Measurements from ENCODE around the gene PDIA4.

The PDIA4 gene

DNA sequence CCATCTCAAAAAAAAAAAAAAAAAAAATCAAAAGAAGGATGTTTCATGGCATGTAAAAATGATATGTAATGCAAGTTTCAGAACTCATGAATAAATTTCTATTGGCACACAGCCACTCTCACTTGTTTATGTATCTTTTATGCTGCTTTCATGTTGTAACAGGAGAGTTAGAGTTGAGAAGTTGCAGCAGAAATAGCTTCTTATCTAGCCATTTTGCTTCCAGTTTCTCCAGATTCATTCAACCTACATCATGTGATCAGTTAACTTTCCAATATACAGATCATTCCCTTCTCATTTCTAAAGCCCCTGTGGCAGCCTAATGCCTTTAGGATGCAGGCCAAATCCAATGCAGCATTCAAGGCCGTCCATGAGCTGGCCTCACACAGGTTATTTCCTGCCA is 31.9 kb upstream of the PDIA4 start:
- ChIA-PET CTCF (interaction anchor here (0.6 to 1.9 kb wide), 2 partner anchors 9 to 55 kb away, joined by 3 to 10 read pairs; no protein-coding TSS in a partner anchor), POLR2A (no interaction called here)
- TF ChIP-seq, protein P1, sequence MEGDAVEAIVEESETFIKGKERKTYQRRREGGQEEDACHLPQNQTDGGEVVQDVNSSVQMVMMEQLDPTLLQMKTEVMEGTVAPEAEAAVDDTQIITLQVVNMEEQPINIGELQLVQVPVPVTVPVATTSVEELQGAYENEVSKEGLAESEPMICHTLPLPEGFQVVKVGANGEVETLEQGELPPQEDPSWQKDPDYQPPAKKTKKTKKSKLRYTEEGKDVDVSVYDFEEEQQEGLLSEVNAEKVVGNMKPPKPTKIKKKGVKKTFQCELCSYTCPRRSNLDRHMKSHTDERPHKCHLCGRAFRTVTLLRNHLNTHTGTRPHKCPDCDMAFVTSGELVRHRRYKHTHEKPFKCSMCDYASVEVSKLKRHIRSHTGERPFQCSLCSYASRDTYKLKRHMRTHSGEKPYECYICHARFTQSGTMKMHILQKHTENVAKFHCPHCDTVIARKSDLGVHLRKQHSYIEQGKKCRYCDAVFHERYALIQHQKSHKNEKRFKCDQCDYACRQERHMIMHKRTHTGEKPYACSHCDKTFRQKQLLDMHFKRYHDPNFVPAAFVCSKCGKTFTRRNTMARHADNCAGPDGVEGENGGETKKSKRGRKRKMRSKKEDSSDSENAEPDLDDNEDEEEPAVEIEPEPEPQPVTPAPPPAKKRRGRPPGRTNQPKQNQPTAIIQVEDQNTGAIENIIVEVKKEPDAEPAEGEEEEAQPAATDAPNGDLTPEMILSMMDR (IDR thresholded peaks at IDR 0.05; ENCODE audit: insufficient read depth, low read length, missing control alignments) = no peak
- no peak overlapping the region for H3K4me3 ChIP-seq (ENCODE audit: low read depth, low read length)
- no peak for DNase-seq (ENCODE audit: low read depth, low spot score)

DNA sequence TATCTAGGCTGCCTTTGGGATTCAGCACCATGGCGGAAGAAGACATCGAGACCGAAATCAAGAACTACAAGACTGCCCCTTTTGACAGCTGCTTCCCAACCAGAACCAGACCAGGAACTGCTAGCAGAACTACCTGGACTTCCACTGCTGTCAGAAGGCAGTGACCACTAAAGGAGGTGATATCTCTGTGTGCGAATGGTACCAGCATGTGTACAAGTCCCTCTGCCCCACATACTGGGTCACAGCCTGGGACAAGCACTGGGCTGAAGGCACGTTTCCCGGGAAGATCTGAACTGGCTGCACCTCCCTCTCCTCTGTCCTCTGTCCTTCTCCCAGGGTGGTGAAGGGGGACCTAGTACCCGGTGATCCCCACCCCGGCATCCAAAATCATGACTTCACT is 25.6 kb upstream of the PDIA4 start:
- no peak for DNase-seq (ENCODE audit: low read depth, low spot score)
- CTCF ChIA-PET = interaction anchor here (0.6 to 4.8 kb wide), 2 partner anchors 11 to 23 kb away, joined by 3 to 28 read pairs; no protein-coding TSS in a partner anchor

DNA sequence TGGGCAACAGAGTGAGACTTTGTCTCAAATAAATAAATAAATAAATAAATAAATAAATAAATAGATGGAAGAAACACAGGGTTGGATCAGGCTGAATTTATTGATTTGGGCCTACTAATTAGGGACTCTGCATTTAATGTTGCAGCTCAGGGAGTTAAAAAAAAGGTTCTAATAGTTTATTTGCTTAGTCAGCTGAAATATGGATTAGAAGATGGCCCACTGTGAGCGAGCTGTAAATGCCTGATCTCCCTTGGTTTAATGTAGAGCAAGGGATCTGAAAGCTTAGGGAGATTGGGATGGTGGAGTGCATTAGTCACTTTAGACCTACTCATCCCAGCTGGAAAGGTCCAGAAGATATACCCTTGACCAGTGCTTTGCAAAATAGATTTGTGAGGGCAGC is 25.1 kb upstream of the PDIA4 start:
- CTCF ChIA-PET = interaction anchor here (0.6 to 4.8 kb wide), 3 partner anchors 12 to 24 kb away, joined by 3 to 28 read pairs (median 3); no protein-coding TSS in a partner anchor
- H3K4me3 ChIP-seq (ENCODE audit: low read depth, low read length) = no peak overlapping the region
- no peak for DNase-seq (ENCODE audit: low read depth, low spot score)
- TF ChIP-seq, protein P1 (IDR thresholded peaks at IDR 0.05; ENCODE audit: insufficient read depth, low read length, missing control alignments) = no peak
- POLR2A ChIA-PET = no interaction called here

More for the DNA sequence above, 25.6 kb upstream of the PDIA4 start:
- no peak overlapping the region for H3K4me3 ChIP-seq (ENCODE audit: low read depth, low read length)
- POLR2A ChIA-PET = no interaction called here
- TF ChIP-seq, protein P1 (IDR thresholded peaks at IDR 0.05; ENCODE audit: insufficient read depth, low read length, missing control alignments) = no peak

DNA sequence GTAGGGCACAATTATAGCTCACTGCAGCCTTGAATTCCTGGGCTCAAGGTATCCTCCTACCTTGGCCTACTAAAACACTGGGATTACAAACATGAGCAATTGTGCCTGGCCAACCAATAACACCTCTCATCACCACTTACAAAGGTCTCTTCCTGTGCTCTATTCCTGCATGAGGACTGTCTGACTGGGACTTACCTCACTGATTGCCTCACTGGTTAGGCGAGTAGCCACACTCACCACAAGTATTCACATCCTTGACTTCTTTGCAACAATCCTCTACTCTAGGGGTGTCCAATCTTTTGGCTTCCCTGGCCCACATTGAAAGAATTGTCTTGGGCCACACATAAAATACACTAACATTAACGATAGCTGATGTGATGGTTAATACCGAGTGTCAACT is 22.6 kb upstream of the PDIA4 start:
- DNase-seq (ENCODE audit: low read depth, low spot score) = no peak
- H3K4me3 ChIP-seq (ENCODE audit: low read depth, low read length) = no peak overlapping the region
- ChIA-PET CTCF (interaction anchor here (1.0 to 4.8 kb wide), 2 partner anchors 14 to 45 kb away, joined by 3 to 28 read pairs; no protein-coding TSS in a partner anchor), POLR2A (no interaction called here)
- TF ChIP-seq, protein P1 (IDR thresholded peaks at IDR 0.05; ENCODE audit: insufficient read depth, low read length, missing control alignments) = no peak

DNA sequence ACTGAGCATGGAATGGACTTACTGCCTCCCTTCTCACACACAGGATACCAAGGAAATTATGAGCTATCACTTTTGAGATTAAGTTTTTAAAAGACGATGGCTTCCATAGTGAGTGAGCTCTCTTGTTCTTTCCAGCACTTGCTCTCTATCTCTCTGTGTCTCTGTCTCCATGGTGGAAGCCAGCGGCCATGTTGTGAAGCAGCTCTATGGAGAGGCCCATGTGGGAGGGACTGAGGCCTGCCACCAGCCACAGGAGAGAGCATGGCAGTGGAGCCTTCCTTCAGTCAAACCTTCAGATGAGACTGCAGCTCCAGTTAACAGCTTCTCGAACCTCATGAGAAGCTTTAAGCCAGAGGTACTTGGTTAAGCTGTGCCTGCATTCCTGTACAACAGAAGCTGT is 20.5 kb upstream of the PDIA4 start:
- ChIA-PET CTCF (interaction anchor here (0.9 to 2.3 kb wide), 2 partner anchors 17 to 44 kb away, joined by 3 to 16 read pairs; no protein-coding TSS in a partner anchor), POLR2A (interaction anchor here (0.7 kb wide), 1 partner anchor 394 kb away, joined by 3 read pairs; no protein-coding TSS in a partner anchor)
- no peak for DNase-seq (ENCODE audit: low read depth, low spot score)

DNA sequence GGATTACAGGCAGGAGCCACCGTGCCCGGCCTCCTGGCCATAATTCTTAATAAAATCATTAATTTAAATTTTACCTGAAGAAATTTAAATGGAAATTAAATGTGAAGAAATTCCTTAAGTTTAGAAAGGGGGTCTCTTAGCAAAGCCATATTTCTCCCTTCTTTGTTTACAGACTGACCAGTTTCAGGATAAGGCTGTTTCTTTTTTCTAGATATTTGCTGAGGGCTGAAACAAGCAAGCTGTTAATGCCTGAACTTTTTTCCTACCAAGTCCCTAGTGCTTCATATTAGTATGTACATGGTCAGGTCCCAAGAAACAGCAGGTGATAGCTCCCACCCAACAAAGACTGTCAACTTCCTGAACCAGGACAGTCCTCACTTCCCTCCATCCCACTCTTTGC is 18.1 kb upstream of the PDIA4 start:
- CTCF ChIA-PET = interaction anchor here (2.3 kb wide), 1 partner anchor 19 kb away, joined by 9 read pairs; no protein-coding TSS in a partner anchor

More for the DNA sequence above, 20.5 kb upstream of the PDIA4 start:
- TF ChIP-seq, protein P1 (IDR thresholded peaks at IDR 0.05; ENCODE audit: insufficient read depth, low read length, missing control alignments) = no peak
- no peak overlapping the region for H3K4me3 ChIP-seq (ENCODE audit: low read depth, low read length)

More for the DNA sequence above, 18.1 kb upstream of the PDIA4 start:
- no peak for DNase-seq (ENCODE audit: low read depth, low spot score)
- TF ChIP-seq, protein P1 (IDR thresholded peaks at IDR 0.05; ENCODE audit: insufficient read depth, low read length, missing control alignments) = no peak
- H3K4me3 ChIP-seq (ENCODE audit: low read depth, low read length) = no peak overlapping the region
- POLR2A ChIA-PET = no interaction called here
